GM12801 (cell line): ENCODE results near the gene TMEM38B.

ENCODE experiments used
- TF ChIP-seq, protein P1 (sequence below): IDR thresholded peaks from one replicate; pipeline ENCODE4 v1.5.1; 2011; ENCODE audit warnings: control low read depth; ENCODE audit not compliant: insufficient read length; ENCODE audit errors: extremely low read depth

The TMEM38B gene

DNA sequence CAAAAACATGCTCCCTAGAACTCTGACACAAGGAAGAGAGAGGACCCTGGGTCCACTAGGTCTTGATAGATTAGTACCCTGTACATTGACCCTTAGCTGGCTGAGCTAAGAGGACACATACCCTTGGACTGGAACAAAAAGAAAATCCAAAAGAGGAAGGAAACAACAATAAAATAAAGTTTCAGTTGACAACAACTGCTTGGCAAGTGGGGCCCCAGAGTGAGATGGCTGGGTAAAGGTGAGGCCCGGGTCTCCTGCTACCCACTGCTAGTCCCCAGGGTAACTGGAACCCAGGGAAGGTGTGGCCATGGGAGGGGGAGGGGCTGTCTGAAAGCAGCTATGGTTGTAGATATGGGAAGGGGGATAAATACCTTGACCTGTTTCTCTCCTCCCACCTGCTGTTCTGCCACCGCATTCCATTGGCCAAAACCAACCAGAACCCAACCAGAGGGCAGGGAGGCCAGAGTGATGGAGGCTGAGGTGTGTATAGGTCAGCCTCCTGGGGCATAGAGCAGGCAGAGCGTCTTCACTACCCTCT lies 20.4 kb upstream of the TMEM38B start:
- TF ChIP-seq, protein P1, sequence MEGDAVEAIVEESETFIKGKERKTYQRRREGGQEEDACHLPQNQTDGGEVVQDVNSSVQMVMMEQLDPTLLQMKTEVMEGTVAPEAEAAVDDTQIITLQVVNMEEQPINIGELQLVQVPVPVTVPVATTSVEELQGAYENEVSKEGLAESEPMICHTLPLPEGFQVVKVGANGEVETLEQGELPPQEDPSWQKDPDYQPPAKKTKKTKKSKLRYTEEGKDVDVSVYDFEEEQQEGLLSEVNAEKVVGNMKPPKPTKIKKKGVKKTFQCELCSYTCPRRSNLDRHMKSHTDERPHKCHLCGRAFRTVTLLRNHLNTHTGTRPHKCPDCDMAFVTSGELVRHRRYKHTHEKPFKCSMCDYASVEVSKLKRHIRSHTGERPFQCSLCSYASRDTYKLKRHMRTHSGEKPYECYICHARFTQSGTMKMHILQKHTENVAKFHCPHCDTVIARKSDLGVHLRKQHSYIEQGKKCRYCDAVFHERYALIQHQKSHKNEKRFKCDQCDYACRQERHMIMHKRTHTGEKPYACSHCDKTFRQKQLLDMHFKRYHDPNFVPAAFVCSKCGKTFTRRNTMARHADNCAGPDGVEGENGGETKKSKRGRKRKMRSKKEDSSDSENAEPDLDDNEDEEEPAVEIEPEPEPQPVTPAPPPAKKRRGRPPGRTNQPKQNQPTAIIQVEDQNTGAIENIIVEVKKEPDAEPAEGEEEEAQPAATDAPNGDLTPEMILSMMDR = no peak

DNA sequence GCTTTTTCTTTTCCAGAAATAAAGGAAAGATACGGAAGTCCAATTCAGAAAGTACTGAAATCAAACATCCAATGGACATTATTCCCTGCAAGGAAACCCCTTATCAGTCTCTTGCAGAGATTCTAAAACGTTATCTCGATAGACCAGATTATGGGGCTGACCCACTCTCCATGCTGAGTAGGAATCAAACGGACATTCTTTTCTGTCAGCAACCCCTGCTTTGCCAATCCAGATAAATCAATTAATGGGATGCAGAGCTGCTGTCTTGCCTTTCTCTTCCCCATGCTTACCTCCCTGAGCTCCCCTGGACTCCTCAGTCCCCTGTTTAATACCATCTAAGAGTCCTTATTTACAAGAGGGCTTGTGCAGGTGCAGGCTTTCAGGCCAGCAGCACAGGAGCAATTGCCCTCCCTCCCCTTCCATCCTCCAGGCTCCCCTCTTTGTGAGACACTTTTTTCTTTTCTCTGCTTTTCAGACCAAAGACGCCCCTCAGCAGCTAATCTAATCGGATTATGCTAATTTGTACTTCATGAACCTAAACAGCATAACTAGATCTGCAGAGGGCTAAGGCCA lies 17.9 kb upstream of the TMEM38B start:
- TF ChIP-seq, protein P1 = no peak

DNA sequence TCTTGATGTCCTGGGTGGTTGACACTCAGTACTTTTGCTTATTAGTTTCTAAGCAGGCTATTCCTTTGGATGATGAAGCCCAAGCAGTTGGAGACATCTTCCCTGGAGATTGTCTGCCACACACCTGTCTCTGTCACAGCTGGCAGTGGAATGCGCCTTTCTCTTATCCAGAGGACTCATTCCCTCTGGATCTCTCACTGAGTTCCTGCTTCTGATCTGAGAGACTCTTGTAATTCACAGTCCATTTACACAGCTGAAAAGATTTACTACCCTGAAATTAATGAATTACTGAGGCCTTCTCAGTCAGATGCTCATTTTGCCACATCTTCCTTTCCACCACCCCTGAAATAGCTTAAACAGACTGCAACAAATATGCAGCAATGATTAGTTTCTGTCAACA lies 16.2 kb upstream of the TMEM38B start:
- TF ChIP-seq, protein P1 = no peak

DNA sequence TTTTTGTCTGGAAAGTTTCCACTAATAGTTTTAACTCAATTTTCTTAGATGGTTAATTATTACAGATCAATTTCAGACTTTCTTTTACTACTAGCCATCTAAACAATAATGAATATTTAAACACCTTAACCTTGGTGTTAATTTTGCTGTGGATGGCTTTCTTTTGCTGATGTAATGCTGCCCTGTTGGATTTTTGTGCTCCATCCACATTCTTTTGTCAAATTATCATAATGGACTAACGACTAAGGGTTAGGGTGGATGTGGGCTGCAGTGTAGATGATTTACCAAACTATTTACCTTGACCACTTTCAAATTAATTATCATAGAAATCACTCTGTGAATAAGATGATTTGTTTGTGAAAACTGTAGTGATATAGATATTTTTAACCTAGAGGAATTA lies 15.6 kb upstream of the TMEM38B start:
- TF ChIP-seq, protein P1 = no peak

DNA sequence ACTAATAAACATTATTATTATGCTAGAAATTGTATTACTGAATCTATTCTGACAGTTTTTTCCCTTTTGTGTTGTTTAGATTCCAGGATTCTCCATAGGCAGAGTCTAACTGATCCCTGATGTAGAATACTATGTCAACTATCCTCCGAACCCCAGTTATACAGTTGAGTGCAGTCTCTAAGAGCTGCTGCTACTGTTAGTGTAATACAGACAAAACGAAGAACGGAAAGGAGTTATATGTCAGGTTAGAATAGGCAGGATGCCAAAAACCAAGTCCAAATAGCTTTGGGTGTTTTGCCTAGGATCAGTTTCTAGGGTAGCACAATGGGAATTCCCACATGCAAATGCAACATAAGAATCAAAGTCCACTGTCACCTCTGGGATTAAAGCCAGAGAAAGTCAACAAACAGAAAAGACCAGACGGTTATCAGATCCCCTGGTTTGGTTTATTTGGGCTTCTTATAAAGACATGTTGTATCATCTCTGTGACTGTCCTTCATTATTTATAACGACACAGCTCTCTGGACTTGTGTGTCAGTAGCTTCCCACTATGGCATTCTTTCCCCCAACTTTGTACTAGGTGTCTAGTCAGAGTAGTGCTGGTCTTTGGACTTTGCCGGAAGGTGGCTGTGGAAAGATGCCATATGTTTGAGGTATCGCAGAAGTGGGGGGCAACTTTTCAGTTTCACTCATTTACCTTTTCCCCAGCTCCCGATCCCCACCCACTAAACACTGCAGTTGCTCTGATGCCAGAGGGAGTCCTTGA lies 14.9 kb upstream of the TMEM38B start:
- TF ChIP-seq, protein P1 = no peak

DNA sequence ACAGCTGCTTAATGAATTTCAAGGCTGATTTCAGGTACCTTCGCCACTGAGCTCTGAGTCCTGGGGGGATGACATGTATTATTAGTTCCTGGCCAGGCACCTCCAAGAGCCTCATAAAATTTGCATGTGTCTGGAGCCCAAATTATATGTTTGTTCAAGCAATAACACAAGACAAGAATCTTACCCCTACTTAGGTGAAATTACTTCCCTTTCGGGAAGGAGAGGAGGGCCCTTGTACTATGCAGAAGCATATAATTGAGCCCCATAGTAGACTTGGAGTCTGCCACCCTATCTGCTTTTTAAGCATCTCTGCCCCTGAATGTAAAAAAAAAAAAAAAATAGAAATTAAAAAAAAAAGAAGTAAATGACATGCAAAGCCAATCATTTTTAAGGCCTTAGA lies 13.0 kb upstream of the TMEM38B start:
- TF ChIP-seq, protein P1 = no peak

DNA sequence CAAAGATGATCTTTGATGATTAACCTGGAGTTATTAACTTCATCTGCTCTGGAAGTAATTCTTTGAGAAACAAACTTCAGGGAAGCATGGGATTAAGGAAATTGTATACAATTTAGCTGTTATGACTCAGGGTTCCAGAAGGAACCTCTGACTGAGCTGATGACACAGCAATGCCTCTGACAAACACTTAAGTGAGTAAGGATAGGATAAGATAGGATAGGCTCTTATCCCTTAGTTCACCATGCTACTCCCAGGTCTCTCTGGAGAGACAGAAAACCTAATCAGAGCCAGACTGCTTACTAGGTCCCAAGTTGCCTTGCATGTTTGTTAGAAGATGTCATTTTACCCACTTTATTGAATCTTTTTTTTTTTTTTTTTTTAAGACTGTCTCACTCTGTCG lies 12.6 kb upstream of the TMEM38B start:
- TF ChIP-seq, protein P1 = no peak
